Hepatocyte (in vitro differentiated cells): ENCODE results near the gene UNKL. TPM values are rescaled to one million over a fixed set of nuclear protein-coding genes. Genes with fewer than 3 reads are reported as not detected.
A peak's percentile ranks its signal among the peaks of the same experiment; 100 is the strongest.

Experiments
- DNase-seq: peaks from one replicate; pipeline ENCODE4 v3.0.0-alpha.2; 2016; ENCODE audit warnings: low spot score
- H2AFZ ChIP-seq: fragments of 200-600 bp; sonication (generic); 2 replicates; pipeline ENCODE4 v1.6.0; 2016; ENCODE audit warnings: antibody characterized with exemption, mild to moderate bottlenecking
- H3K27ac ChIP-seq: fragments of 200-600 bp; sonication (generic); 2 replicates; pipeline ENCODE4 v1.5.1; 2016; ENCODE audit warnings: mild to moderate bottlenecking
- H3K27me3 ChIP-seq: fragments of 200-600 bp; sonication (generic); 2 replicates; pipeline ENCODE4 v1.6.1; 2016
- H3K36me3 ChIP-seq: fragments of 200-600 bp; sonication (generic); replicated peaks from 2 replicates; pipeline ENCODE4 v1.5.1; 2016; ENCODE audit warnings: low read depth; ENCODE audit not compliant: insufficient read depth
- H3K4me1 ChIP-seq: fragments of 200-600 bp; sonication (generic); 2 replicates; pipeline ENCODE4 v1.5.1; 2016; ENCODE audit warnings: mild to moderate bottlenecking, moderate library complexity; ENCODE audit not compliant: insufficient read depth
- H3K4me2 ChIP-seq: fragments of 200-600 bp; sonication (generic); 2 replicates; pipeline ENCODE4 v1.6.0; 2016
- H3K4me3 ChIP-seq: fragments of 200-600 bp; sonication (generic); 2 replicates; pipeline ENCODE4 v1.5.1; 2016; ENCODE audit warnings: mild to moderate bottlenecking
- H3K79me2 ChIP-seq: fragments of 200-600 bp; sonication (generic); 2 replicates; pipeline ENCODE4 v1.6.0; 2017; ENCODE audit warnings: mild to moderate bottlenecking
- H3K9me2 ChIP-seq: fragments of 200-600 bp; sonication (generic); replicated peaks from 2 replicates; pipeline ENCODE4 v1.6.0; 2017; ENCODE audit warnings: mild to moderate bottlenecking; ENCODE audit not compliant: insufficient read depth
- H3K9me3 ChIP-seq: fragments of 200-600 bp; sonication (generic); 2 replicates; pipeline ENCODE4 v1.5.1; 2016; ENCODE audit warnings: low read depth, mild to moderate bottlenecking
- H4K20me1 ChIP-seq: fragments of 200-600 bp; sonication (generic); 2 replicates; pipeline ENCODE4 v1.6.0; 2016; ENCODE audit warnings: mild to moderate bottlenecking; ENCODE audit not compliant: insufficient read depth, poor library complexity, severe bottlenecking
- EZH2 ChIP-seq: fragments of 200-600 bp; sonication (generic); IDR thresholded peaks from 2 replicates; pipeline ENCODE4 v1.6.1; 2016; ENCODE audit warnings: antibody characterized with exemption, mild to moderate bottlenecking, borderline replicate concordance
- EZH2phosphoT487 ChIP-seq: fragments of 200-600 bp; sonication (generic); IDR thresholded peaks from one replicate; pipeline ENCODE4 v1.6.1; 2018; ENCODE audit warnings: antibody characterized with exemption, mild to moderate bottlenecking, low read depth, moderate library complexity; ENCODE audit not compliant: unreplicated experiment, severe bottlenecking
- WGBS: methylation state at CpG from one replicate; pipeline ENCODE4 v1.1.6; 2016; ENCODE audit warnings: low lambda C conversion rate; ENCODE audit errors: missing lambda C conversion rate; 5-methylcytosine and 5-hydroxymethylcytosine counted together
- polyA plus RNA-seq: library from polyadenylated mRNA; unstranded; fragments of >200 nt; fragmentation: Nextera tagmentation; extraction: Ambion mirVana; gene quantifications from 2 replicates; pipeline ENCODE4 v1.2.1, GENCODE V29; 2016
- total RNA-seq: library from RNA; depleted of rRNA; stranded (reverse); fragments of >200 nt; gene quantifications from 2 replicates; pipeline ENCODE4 v1.2.3, GENCODE V29; 2014
- TF ChIP-seq, protein P1 (sequence below): fragments of 200-600 bp; sonication (generic); IDR thresholded peaks from 2 replicates; pipeline ENCODE4 v1.5.1; 2016; ENCODE audit warnings: antibody characterized with exemption, mild to moderate bottlenecking; ENCODE audit not compliant: poor library complexity

UNKL gene
- total and polyA plus RNA-seq, 2 experiments from 2014 or later: 8.5 to 10.3 TPM

- WGBS: 99% methylated on average over 9 of the region's 9 CpGs
Measured at GRCh38 chr16:1381612-1382406, 32.7 kb downstream of the UNKL start.

DNA sequence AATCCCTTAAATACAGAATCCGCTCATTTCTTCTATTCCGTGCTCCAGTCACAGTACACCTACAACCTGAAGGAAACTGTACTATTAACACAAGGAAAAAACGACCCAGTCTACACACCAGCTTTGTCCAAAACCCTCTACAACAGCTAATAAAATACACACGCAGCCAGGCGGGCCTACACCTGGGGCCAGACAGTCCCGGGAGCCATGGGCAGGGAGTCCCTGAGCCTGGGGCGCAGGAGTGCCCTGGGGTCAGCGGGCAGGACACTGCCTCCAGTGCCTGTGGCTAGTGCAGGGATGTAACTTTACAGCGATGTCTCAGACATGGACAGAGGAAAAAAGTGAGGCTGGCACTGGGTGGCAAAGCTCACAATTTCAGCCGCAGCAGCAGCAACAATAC is 34.3 kb downstream of the UNKL start:
- Histone ChIP-seq H3K27me3 (no peaks in the 10 kb centered on the region), H3K27ac (no peak overlapping the region), H3K9me3 (no peaks in the 10 kb centered on the region), H3K4me2 (peak overlapping the region; percentile 100), H3K9me2 (no peaks in the 10 kb centered on the region), H3K79me2 (no peaks in the 10 kb centered on the region), H4K20me1 (peaks cover 20% of the 10 kb centered on the region), H3K4me3 (peak overlapping the region; percentile 64), H3K4me1 (peaks cover 7% of the 10 kb centered on the region), H2AFZ (peak overlapping the region; percentile 40), H3K36me3 (no peaks in the 10 kb centered on the region)
- 76% methylated on average over 10 of the region's 10 CpGs for WGBS
- TF ChIP-seq EZH2 (no peak), EZH2phosphoT487 (no peak)
- TF ChIP-seq, protein P1, sequence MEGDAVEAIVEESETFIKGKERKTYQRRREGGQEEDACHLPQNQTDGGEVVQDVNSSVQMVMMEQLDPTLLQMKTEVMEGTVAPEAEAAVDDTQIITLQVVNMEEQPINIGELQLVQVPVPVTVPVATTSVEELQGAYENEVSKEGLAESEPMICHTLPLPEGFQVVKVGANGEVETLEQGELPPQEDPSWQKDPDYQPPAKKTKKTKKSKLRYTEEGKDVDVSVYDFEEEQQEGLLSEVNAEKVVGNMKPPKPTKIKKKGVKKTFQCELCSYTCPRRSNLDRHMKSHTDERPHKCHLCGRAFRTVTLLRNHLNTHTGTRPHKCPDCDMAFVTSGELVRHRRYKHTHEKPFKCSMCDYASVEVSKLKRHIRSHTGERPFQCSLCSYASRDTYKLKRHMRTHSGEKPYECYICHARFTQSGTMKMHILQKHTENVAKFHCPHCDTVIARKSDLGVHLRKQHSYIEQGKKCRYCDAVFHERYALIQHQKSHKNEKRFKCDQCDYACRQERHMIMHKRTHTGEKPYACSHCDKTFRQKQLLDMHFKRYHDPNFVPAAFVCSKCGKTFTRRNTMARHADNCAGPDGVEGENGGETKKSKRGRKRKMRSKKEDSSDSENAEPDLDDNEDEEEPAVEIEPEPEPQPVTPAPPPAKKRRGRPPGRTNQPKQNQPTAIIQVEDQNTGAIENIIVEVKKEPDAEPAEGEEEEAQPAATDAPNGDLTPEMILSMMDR: no peak
- no peak for DNase-seq

More at GRCh38 chr16:1381612-1382406, 32.7 kb downstream of the UNKL start:
- DNase-seq: no peak
- Histone ChIP-seq H3K9me3 (no peaks in the 10 kb centered on the region), H4K20me1 (peaks cover 20% of the 10 kb centered on the region), H3K4me1 (peaks cover 7% of the 10 kb centered on the region), H3K9me2 (no peaks in the 10 kb centered on the region), H3K36me3 (no peaks in the 10 kb centered on the region), H3K4me3 (no peak overlapping the region), H3K27me3 (no peaks in the 10 kb centered on the region), H3K4me2 (no peak overlapping the region), H3K27ac (no peak overlapping the region), H2AFZ (no peak overlapping the region), H3K79me2 (no peaks in the 10 kb centered on the region)
- TF ChIP-seq, protein P1: no peak
- no peak for TF ChIP-seq EZH2phosphoT487
- no peak for TF ChIP-seq EZH2

DNA sequence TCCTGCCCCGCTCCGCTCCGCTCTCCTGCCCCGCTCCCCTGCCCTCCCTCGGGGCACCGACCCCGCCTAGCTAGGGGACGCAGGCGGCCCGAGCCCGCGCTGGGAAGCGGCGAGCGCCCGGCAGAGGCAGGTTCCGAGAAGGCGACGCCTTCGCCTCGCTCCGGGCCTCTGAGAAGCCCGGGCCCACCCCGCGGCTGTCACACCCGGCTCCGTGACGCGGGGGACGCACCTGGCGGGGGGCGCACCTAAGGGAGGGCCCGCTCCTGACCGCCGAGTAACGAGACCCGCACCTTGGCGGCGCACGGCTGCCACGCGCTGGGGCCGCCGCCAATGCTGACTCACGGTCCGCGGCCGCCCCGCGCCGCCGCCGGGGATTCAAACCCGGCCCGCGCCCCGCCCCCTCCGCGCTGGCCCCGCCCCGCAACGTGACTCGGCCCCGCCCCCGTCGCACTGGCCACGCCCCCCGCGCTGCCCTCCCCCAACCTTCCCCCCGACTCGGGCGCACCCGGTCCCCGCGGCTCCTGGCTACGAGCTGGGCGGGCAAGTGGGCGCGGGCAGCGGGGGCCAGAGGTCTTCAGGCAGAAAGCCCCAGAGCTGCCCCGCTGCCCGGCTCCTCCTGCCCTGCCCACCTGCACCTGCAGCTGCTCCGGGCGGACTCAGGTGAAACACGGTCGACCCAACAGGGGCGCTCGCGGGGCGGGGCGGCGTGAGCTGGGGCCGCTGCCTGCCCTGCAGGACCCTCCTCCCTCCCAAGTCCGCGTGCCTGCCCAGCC is 35.0 kb downstream of the UNKL start:
- TF ChIP-seq EZH2: no peak
- TF ChIP-seq, protein P1: peak; percentile 11
- no peak for TF ChIP-seq EZH2phosphoT487
- Histone ChIP-seq H3K4me1 (peaks cover 7% of the 10 kb centered on the region), H3K4me3 (peak overlapping the region; percentile 64), H3K36me3 (no peaks in the 10 kb centered on the region), H3K27ac (peak overlapping the region; percentile 72), H3K9me2 (no peaks in the 10 kb centered on the region), H2AFZ (peak overlapping the region; percentile 40), H3K79me2 (no peaks in the 10 kb centered on the region), H3K9me3 (no peaks in the 10 kb centered on the region), H3K4me2 (peak overlapping the region; percentile 100), H3K27me3 (no peaks in the 10 kb centered on the region), H4K20me1 (peaks cover 20% of the 10 kb centered on the region)
- WGBS: 1% methylated on average over 50 of the region's 95 CpGs
- peak; percentile 91 for DNase-seq
